Skin of body (tissue), 2 donors: ENCODE results near the gene GTF2IRD1. TPM values are rescaled to one million over a fixed set of nuclear protein-coding genes. Genes with fewer than 3 reads are reported as not detected.
"Not testable (repeated sequence)": the region's sequence is repeated elsewhere in the genome, so short reads cannot be mapped to it uniquely, and the experiment has no call there.

Experiments used
- DNase-seq: peaks from one replicate; lab custom pipeline; 2025; lab: John Stamatoyannopoulos, UW
- total RNA-seq: library from RNA; depleted of rRNA; stranded (reverse); fragments of >200 nt; gene quantifications from one replicate; pipeline ENCODE4 v1.2.3, GENCODE V29; 2014

GTF2IRD1 gene
- total RNA-seq, 1 donor from 2014 or later, result 18.1 TPM

GRCh38 chr7:74429153-74429747 is 24.5 kb upstream of the GTF2IRD1 start:
- DNase-seq, result peak; percentile 5

GRCh38 chr7:74430409-74430808 is 23.3 kb upstream of the GTF2IRD1 start:
- not testable (repeated sequence) for DNase-seq

DNA sequence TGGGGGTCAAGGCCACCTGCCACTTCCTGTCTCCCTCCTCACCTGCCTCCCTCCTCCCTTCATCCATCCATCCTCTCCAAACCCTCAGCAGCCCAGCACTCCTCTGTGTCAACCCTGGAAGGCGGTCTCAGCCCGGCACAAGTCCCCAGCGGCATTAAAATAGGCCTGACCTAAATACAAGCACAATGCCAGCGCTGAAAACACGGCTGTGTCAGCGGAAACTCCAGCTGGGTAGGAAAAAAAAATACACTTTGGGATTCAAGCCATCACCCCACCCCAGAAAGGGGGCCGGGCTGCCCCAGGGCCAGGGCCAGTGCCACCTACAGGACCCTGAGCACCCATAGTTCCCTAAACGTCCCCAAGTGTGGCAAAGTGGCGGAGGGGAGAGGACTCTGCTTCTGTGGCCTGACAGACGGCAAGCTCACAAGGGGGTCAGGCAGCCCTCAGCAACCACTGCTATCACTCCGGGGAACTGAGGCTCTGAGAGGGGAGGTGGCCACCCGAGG is 22.7 kb upstream of the GTF2IRD1 start:
- no peak for DNase-seq

- not testable (repeated sequence) for DNase-seq
Observed at GRCh38 chr7:74437291-74437571, 16.5 kb upstream of the GTF2IRD1 start.

- DNase-seq, result no peak
Observed at GRCh38 chr7:74438327-74438726, 15.4 kb upstream of the GTF2IRD1 start.

GRCh38 chr7:74439541-74439940 is 14.2 kb upstream of the GTF2IRD1 start:
- no peak for DNase-seq

- DNase-seq, result not testable (repeated sequence)
Observed at GRCh38 chr7:74440143-74440542, 13.6 kb upstream of the GTF2IRD1 start.

GRCh38 chr7:74441801-74442200 is 11.9 kb upstream of the GTF2IRD1 start:
- DNase-seq, result no peak

DNA sequence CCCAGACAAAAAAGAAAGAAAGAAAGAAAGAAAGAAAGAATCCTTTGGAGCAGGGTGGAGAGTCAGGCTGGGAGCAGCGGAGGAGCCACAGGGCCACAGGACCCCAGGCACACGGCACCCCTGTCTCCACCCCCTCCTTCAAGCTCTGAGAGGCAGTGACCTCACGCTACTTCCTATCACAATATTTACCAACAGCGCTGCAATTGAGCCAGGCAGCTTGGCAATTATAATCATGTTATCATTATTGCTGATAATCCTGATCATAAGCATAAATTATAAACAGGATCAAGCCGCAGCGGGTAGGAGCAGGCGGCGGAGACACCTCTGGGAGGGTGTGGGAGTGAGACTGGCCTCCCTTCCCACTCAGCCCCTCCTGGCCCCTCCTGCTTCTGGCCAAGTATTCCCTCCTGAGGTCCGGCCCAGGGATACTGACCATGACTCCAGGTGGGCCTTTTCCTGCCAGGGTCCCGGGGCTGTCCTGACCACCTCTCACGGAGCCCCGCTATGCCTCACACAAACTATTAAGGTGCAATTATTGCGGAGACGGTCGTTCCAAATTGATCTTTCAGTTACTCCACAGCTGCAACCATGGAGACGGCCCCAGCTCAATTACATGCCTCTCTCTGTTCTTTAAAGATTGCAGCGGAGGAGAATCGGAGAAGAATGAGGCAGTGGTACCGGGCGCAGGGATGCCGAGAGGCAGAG is 10.0 kb upstream of the GTF2IRD1 start:
- no peak for DNase-seq

GRCh38 chr7:74449144-74449543 is 4.6 kb upstream of the GTF2IRD1 start:
- DNase-seq, result no peak

- DNase-seq, result no peak
Observed at GRCh38 chr7:74449809-74450397, 3.8 kb upstream of the GTF2IRD1 start.

DNA sequence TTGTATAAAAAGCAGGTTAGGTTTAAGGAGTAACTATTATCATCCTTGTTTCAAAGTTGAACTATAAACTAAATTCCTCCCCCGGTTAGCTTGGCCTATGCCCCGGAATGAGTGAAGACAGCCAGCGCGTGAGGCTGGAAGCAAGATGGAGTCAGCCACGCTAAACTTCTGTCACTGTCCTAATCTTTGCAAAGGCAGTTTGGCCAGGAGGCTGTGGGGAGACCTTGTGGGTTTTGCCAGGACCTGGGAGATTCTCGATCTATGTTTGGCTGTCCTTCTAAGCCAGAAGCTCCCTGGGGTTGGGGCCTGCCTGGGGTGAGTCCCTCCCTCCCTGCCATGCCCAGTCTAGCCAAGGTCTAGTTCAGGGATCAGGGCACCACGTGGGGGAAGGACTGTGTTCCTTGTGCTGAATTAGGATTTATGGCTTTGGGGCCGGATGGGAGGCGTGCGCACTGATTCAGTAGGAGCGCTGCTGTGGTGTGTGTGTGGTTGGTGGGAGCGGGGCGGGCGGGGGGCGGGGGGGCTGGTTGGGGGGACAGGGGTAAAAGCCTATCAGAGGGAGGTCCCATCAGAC is 871 bp upstream of the GTF2IRD1 start:
- peak; percentile 23 for DNase-seq

DNA sequence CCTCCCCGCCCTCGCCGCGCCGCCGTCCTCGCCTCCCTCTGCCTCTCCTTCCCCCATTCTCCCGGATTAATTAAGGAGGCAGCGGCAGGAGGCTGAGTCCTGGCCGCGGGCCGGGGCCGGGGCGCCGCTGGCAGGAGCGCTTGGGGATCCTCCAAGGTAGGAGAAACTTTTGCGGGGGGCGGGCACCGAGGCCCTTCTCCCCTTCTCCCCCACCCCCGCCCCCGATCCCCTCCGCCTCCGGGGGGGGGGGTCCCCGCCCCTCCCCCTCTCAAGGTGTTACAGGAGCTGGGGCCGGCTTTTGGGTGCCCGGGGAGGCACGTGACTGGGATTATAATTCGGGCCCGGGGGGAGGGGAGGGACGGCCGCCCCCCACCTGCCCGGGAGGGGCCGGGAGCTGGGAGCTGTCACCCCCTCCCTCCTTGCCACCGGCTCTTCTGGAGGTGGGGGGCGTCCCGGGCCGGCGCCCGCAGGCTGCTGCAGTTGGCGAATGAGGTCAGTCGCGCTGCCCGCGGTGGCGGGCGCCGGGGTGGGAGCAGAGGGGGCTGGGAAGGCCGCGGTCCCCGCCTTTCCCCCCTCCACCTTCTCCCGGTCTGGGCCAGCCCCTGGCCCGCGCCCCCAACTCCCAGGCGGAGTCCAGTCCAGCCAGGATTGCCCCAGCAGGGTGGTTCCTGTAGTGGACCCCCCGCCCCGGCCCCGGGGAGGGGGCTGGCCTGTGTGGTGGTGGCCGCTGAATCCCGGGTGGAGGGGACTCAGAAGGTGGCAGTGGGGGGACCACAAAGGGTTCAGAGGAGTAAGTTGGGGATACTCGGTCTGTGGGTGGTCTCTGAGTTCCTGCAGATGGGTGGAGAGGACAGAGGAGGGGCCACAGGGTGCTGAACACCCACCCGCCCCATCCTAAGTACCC is 567 bp downstream of the GTF2IRD1 start:
- no peak for DNase-seq

DNA sequence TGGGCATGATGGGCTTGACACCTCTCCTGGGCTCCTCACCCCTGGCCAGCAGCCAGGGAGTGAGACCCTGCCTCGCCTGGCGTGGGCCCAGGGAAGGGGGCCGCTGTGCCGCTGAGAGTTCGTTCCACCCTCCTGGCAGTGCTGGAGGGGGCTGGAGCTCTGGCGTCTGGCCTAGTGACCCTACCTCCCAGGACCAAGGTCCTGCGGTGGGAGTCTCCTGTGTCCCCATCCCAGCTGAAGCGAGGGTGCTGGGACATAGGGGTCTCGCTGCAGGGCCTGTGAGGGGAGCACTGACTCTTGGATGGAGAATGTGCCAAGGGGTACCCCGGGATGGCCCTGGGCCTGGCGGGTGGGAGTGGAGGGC is 1.2 kb downstream of the GTF2IRD1 start:
- no peak for DNase-seq

- no peak for DNase-seq
Observed at GRCh38 chr7:74455291-74455804, 1.6 kb downstream of the GTF2IRD1 start.

GRCh38 chr7:74455928-74456327 is 2.2 kb downstream of the GTF2IRD1 start:
- no peak for DNase-seq

- no peak for DNase-seq
Observed at GRCh38 chr7:74457007-74457406, 3.3 kb downstream of the GTF2IRD1 start.

DNA sequence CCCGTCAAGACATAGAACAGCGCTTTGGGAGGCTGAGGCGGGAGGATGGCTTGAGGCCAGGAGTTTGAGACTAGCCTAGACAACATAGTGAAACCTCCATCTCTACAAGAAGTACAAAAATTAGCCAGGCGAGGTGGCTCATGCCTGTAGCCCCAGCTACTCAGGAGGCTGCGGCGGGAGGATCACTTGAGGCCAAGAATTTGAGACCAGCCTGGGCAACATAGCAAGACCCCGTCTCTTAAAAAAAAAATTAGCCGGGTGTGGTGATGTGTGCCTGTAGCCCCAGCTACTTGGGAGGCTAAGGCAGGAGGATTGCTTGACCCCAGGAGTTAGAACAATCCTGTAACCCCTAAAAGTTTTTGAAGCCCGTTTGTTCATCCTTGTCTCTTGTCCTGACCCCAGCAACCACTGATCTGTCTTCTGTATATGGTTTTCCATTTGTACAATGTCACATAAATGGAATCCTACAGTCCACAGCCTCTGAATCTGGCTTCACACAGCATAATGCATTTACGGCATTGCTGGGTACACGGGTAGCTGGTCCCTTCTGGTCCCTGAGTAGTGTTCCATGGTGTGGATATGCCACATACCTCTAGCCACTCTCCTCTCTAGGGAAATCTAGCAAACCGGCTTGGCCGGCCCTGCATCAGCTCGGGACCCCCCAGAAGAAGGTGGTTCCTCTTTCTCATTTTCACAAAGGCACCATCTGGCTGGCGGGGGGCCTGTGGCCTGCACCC is 8.4 kb downstream of the GTF2IRD1 start:
- DNase-seq, result no peak

- no peak for DNase-seq
Observed at GRCh38 chr7:74462707-74463100, 9.0 kb downstream of the GTF2IRD1 start.
